ENCODE results near the gene IRGQ.
"Not testable (repeated sequence)": the region's sequence is repeated elsewhere in the genome, so short reads cannot be mapped to it uniquely, and the experiment has no call there.

IRGQ gene

DNA sequence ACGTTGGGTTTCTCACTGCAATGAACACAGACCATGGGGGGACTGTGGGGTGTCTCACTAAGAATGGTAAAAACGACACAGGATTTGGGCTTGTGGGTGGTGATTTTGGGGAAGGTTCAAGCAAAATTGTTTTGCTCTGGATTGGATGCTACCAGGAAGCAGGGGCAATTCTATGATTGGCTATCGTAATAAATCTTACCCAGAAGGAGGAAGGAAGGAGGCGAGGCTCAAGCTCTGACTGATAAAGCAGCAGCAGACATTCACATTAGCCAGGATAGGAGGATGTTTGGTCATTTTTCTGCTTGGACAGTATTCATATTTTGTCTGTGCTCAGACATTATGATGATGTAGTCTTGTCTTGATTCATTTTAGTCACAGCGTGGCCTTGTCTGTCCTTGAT, 1.9 kb upstream of the IRGQ start:
- no peak for DNase-seq

GRCh38 chr19:43596842-43597461, 1.0 kb upstream of the IRGQ start:
- no peak for DNase-seq

DNA sequence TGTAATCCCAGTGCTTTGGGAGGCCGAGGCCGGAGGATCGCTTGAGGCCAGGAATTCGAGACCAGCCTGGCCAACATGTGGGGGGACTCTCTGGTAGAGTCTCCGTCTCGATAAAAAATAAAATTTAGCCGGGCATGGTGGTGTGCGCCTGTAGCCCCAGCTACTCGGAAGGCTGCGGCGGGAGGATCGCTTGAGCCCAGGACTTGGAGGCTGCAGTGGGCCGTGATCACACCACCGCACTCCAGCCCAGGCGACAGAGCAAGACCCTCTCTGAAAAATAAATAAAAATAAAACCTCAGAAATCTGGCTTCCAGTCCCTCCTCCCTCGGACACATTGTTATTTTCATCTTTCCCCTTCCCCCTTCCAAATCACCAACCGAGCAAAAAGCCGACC, 332 bp downstream of the IRGQ start:
- DNase-seq: no peak

GRCh38 chr19:43594710-43595604, 977 bp downstream of the IRGQ start:
- DNase-seq: no peak

- no peak for DNase-seq
Observed at GRCh38 chr19:43594081-43594697, 1.7 kb downstream of the IRGQ start.

DNA sequence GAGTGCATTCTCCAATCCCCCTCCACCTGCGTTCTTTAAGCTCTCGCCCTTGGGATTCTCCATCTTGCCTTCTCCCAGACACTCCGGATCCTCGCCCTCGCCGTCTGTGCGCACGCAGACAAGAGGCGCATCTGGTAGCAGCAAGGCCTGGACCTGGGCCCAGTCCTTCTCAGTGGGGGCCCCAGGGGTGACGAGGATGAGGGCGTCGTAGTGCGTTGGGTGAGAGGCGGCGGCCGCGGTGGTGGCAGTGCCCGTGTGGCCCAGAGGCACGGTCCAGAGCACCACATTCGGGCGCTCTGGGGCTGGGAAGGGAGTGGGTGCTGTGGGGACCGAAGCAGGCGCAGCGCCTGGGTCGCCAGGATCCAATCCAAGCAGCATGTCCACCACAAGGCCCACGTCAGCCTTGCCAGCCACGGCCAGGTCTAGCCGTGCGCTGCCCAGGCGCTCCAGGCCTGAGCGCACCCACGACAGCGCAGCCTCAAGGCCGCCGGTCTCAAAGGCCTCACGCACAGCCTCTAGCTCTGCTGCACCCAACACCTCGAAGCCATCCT, 3.1 kb downstream of the IRGQ start:
- no peak for DNase-seq

GRCh38 chr19:43591904-43592772, 3.8 kb downstream of the IRGQ start:
- no peak for DNase-seq

DNA sequence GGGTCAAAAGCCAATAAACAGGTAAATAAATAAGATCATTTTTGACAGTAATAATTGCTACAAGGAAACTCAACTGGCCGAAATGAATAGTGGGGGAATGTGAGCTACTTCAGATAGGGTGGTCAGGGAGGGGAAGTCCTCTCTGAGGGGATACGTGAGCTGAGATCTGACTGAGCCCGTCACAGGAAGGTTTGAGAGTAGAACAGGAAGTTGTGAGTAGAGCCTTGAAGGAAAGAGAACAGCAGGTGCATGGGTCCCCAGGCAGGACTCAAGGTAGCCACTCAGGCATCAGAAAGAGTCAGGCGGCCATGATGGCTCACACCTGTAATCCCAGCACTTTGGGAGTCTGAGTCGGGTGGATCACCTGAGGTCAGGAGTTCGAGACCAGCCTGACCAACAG, 6.3 kb downstream of the IRGQ start:
- no peak for DNase-seq

DNA sequence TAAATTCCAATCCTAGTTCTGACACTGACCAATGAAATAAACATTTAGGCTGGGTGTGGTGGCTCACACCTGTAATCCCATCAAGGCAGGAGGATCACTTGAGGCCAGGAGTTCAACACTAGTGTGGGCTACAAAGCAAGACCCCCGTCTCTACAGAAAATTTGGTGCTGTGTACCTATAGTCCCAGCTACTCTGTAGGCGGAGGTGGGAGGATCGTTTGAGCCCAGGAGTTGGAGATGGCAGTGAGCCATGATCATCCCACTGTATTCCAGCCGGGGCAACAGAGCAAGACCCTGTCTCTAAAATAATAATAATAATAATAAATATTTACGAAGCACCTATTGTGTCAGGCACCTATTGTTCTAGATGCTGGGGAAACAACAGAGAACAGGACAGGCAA, 6.7 kb downstream of the IRGQ start:
- no peak for DNase-seq

DNA sequence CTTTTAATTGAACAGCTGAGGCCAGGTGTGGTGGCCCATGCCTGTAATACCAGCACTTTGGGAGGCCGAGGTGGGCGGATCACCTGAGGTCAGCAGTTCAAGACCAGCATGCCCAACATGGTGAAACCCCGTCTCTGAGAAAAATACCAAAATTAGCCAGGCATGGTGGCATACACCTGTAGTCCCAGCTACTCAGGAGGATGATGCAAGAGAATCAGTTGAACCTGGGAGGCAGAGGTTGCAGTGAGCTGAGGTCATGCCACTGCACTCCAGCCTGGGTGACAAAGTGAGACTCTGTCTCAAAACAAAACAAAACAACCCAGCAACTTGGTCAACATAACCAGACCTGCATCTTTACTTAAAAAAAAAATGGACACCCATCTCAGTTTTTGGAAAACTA, 8.9 kb downstream of the IRGQ start:
- DNase-seq: not testable (repeated sequence)

GRCh38 chr19:43586346-43586745, 9.6 kb downstream of the IRGQ start:
- DNase-seq: no peak

GRCh38 chr19:43584484-43584883, 11.4 kb downstream of the IRGQ start:
- DNase-seq: no peak

DNA sequence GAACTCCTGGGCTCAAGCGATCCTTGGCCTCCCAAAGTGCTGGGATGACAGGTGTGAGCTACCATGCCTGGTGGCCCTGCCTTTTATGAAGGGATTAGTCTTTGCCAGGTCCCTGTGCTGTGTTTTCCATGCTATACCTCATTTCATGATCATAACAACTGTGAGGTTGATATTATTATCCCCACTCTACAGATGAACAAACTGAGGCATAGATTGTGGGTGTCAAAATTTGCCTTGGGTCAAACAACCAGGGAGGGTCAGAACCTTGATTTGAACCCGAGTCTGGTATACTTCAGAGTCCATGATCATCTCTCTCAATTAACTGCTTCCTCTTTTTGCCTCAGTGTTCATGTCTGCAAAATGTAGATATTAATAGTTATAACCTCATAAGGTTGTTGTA, 13.4 kb downstream of the IRGQ start:
- DNase-seq: no peak

- no peak for DNase-seq
Observed at GRCh38 chr19:43581467-43581866, 14.5 kb downstream of the IRGQ start.

DNA sequence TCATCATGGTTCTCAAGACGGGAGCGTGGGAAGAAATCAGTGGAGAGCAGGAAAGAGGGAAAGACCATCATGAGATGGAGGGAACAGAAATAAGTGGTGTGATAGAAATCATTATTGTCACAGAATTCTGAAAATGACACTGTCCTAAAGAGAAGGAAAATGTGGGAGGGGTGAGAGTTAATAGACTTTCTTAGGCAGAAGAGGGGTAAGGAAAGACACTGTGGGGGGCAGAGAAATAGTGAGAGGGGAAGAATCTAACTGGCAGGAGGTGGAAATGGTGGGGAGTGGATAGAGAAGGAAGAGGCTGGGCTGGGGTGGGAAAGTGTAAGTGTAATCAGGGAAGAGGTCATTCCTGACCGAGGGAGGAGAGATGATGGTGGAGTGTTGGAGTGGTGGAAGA, 17.1 kb downstream of the IRGQ start:
- DNase-seq: no peak

GRCh38 chr19:43575955-43576878, 19.7 kb downstream of the IRGQ start:
- peak; percentile 19 for DNase-seq

- DNase-seq: peak; percentile 96
Observed at GRCh38 chr19:43575156-43575950, 20.6 kb downstream of the IRGQ start, which contains the start of the genes PINLYP and XRCC1. Gene PINLYP (plus strand): TSS chr19:43575801. CDS start chr19:43577192, 1,391 bp downstream. Gene XRCC1 (minus strand): TSS chr19:43575527. CDS start chr19:43575458, 69 bp downstream.

DNA sequence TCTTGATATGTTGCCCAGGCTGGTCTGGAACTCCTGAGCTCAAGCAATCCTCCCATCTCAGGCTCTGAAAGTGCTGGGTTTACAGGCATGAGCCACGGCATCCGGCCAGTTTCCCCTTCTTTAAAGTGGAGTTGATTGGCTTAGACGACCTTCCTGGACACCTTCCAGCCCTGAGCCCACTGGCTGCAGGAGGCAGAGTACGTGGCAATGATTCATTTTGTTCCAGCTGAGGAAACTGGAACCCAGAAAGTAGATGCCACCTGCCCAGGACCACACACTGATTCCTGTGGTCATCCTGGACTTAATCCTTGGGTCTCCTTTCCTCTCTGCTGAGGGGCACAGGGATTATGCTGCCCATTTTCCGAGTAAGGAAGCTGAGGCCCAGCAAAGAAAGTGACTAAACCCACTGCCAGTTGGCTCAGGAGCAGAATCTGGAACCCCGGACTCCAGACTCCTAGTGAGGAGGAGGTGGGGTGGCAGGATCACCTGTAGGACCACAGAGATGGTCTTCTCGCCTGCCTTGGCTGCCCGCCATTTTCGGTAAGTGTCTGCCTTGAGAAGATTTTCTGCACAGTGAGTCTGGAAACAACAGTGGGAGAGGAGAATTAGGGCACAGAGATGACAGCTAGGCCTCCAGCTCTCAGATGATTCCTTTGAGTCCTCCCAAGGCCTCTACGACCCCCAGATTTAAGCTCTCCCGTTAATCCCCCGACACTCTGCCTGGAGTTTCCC, 21.3 kb downstream of the IRGQ start:
- no peak for DNase-seq

DNA sequence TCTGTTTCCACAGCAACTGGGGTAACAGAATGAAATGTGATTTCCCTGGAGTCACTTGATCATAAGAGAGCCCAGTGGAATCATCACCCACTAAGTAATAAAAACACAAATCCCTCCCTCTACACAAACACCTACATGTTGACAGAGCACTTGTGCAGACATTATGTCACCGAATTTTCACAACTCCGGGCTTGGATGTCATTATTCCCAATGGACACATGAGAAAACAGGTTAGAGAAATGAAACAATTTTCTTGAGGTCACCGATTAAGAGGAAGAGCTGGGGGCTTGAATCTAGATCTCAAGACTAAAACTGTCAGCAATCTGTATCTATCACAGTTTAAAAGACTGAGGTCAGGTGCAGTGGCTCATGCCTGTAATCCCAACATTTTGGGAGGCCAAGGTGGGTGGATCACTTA, 23.8 kb downstream of the IRGQ start:
- no peak for DNase-seq
